ENCODE measurements around the gene ABHD14A.

DNA sequence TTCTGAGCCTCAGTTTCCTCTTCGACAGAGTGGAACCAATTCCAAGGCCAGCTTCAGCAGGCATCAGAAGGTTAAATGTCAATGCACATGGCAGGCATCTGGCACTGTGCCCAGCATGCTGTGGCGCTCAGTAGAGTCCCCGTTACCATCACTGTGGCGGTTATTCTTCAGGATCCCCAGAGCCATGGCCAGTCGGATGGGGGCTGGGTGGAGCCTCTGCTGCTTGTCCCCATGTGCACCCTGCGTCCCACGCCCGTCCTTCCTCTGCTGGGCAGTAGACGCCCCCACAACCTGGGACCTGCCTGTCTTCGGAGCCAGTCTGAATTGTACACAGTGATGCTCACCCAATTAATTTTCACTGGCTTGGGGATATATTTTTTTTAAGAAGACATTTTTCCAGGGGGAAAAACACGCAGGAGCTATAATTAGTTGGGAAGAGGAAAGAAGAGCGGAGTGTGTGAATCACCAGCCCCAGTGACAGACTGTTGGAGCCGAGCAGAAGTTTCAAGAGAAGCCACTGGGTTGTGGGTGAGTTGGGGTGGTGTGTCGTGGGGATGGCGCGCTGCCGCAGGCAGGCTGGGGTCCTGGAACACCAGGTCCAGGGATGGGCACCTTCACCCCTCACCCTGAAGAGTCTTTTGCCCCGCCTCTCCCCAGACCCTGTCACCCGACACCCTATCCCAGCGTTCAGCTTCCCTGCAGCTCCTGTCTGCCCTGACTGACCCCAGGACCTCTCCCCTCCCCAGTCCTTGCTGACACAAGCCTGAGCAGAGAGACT is 47.6 kb downstream of the ABHD14A start:
- TF ChIP-seq CTCF (conservative IDR thresholded peaks at IDR 0.05 in 1 of 2, IDR thresholded peaks at IDR 0.05 in 1 of 2; ENCODE audit: low read depth in 1 of 2, low read length in 2 of 2) (no peak), EZH2 (IDR thresholded peaks at IDR 0.05; ENCODE audit: low read length, missing control alignments) (no peak)

Measured in fibroblast of lung (primary cell).